K562 (cell line): ENCODE measurements around the gene PMIS2. TPM values are rescaled to one million over a fixed set of nuclear protein-coding genes. Genes with fewer than 3 reads are reported as not detected.

Experiments used
- ARID1B ChIP-seq: fragments of 450-650 bp; IDR thresholded peaks from 2 replicates; pipeline ENCODE4 v1.6.1; 2016; ENCODE audit warnings: antibody characterized with exemption, mild to moderate bottlenecking, inconsistent platforms
- CBX2 ChIP-seq: fragments of 200-600 bp; sonication (generic); IDR thresholded peaks from one replicate; pipeline ENCODE4 v1.6.1; 2012; ENCODE audit warnings: mild to moderate bottlenecking, low read length, inconsistent platforms; ENCODE audit not compliant: insufficient read depth, poor library complexity, severe bottlenecking
- FOXA1 ChIP-seq: fragments of 450-650 bp; IDR thresholded peaks from 2 replicates; pipeline ENCODE4 v1.6.1; 2016; ENCODE audit warnings: mild to moderate bottlenecking, borderline replicate concordance
- GTF2F1 ChIP-seq: IDR thresholded peaks from 2 replicates; pipeline ENCODE4 v1.6.1; 2011; ENCODE audit warnings: low read depth, low read length, improper control_type of control experiment
- KDM1A ChIP-seq, 2 experiments: fragments of 450-650 bp; IDR thresholded peaks; 2 replicates each; pipeline ENCODE4 v1.6.1; 2016; ENCODE audit warnings: mild to moderate bottlenecking in 2 of 2
- PCBP1 ChIP-seq: fragments of 200-400 bp; formaldehyde crosslinking; IDR thresholded peaks from 2 replicates; pipeline ENCODE4 v1.6.1; 2018; ENCODE audit warnings: mild to moderate bottlenecking, low read depth, low read length; ENCODE audit not compliant: poor library complexity, severe bottlenecking
- RBM22 ChIP-seq: fragments of 200-400 bp; formaldehyde crosslinking; IDR thresholded peaks from 2 replicates; pipeline ENCODE4 v1.6.1; 2018; ENCODE audit warnings: low read length, low read depth; ENCODE audit not compliant: poor library complexity, severe bottlenecking
- RBM25 ChIP-seq: fragments of 200-400 bp; formaldehyde crosslinking; IDR thresholded peaks from 2 replicates; pipeline ENCODE4 v1.6.1; 2018; ENCODE audit warnings: low read length, low read depth, moderate library complexity; ENCODE audit not compliant: severe bottlenecking
- TCF7 ChIP-seq: sonication (generic); IDR thresholded peaks from 2 replicates; pipeline ENCODE4 v1.6.1; 2016; ENCODE audit warnings: antibody characterized with exemption, borderline replicate concordance
- TGIF2 ChIP-seq: sonication (generic); formaldehyde crosslinking; IDR thresholded peaks from 2 replicates; pipeline ENCODE4 v1.8.1; 2022; ENCODE audit warnings: mild to moderate bottlenecking, missing genetic modification reagents, moderate library complexity
- ZBED1 ChIP-seq: IDR thresholded peaks from 2 replicates; pipeline ENCODE4 v1.6.1; 2014
- ZFP1 ChIP-seq: fragments of 450-650 bp; formaldehyde crosslinking; IDR thresholded peaks from 2 replicates; pipeline ENCODE4 v1.4.0; 2020; ENCODE audit warnings: mild to moderate bottlenecking, mixed read lengths
- ZNF217 ChIP-seq: sonication (generic); formaldehyde crosslinking; IDR thresholded peaks from 2 replicates; pipeline ENCODE4 v1.8.0; 2022; ENCODE audit warnings: mild to moderate bottlenecking, missing genetic modification reagents
- ZNF224 ChIP-seq: sonication (generic); formaldehyde crosslinking; IDR thresholded peaks from 2 replicates; pipeline ENCODE4 v1.8.0; 2022; ENCODE audit warnings: mild to moderate bottlenecking, missing genetic modification reagents
- ZNF41 ChIP-seq: fragments of 250-450 bp; sonication (Bioruptor Pico); conservative IDR thresholded peaks from 2 replicates; pipeline ENCODE4 v1.4.0; 2020; ENCODE audit warnings: mild to moderate bottlenecking
- polyA plus RNA-seq, 8 experiments: library from polyadenylated mRNA; depleted of rRNA in 4 of 8; stranded (reverse) in 5 of 8; unstranded in 3 of 8; fragments of >200 nt; fragmentation: Nextera tagmentation in 2 of 8; fragmentation: Illumina TruSeq in 1 of 8; extraction: Ambion mirVana in 2 of 8; extraction: Trizol in 1 of 8; gene quantifications; 2 replicates each; pipeline versions ENCODE4 v1.2.1 to v1.2.3, GENCODE V29; 2011 to 2014; ENCODE audit warnings: inconsistent platforms in 1 of 8, missing spikeins in 1 of 8
- total RNA-seq, 7 experiments: library from RNA; depleted of rRNA in 6 of 7; stranded (reverse); fragments of >200 nt in 6 of 7; fragmentation: Illumina TruSeq in 2 of 7; extraction: Trizol in 2 of 7; gene quantifications; 2 replicates each; pipeline versions ENCODE4 v1.2.1 to v1.2.3, GENCODE V29; 2011 to 2021; ENCODE audit warnings: low replicate concordance in 1 of 7
- TF ChIP-seq, protein P1 (sequence below): fragments of 250-450 bp; sonication (Bioruptor Pico); IDR thresholded peaks from 2 replicates; pipeline ENCODE4 v1.4.0; 2020; ENCODE audit warnings: mild to moderate bottlenecking, moderate library complexity
- TF ChIP-seq, protein P2 (sequence below): fragments of 450-650 bp; formaldehyde crosslinking; IDR thresholded peaks from 2 replicates; pipeline ENCODE4 v1.4.0; 2022; ENCODE audit warnings: missing genetic modification characterization
- TF ChIP-seq, protein P3 (sequence below): fragments of 250-450 bp; sonication (Bioruptor Pico); IDR thresholded peaks from 2 replicates; pipeline ENCODE4 v1.8.0; 2021; ENCODE audit warnings: moderate library complexity, mild to moderate bottlenecking, inconsistent platforms
- TF ChIP-seq, protein P4 (sequence below): sonication (generic); formaldehyde crosslinking; IDR thresholded peaks from 2 replicates; pipeline ENCODE4 v1.8.0; 2022; ENCODE audit warnings: mild to moderate bottlenecking, low read depth, missing genetic modification reagents
- TF ChIP-seq, protein P5 (sequence below): fragments of 450-650 bp; IDR thresholded peaks from 2 replicates; pipeline ENCODE4 v1.6.1; 2016; ENCODE audit warnings: low read depth, mild to moderate bottlenecking, moderate library complexity
- TF ChIP-seq, protein P6 (sequence below): fragments of 250-450 bp; sonication (Bioruptor Pico); IDR thresholded peaks from 2 replicates; pipeline ENCODE4 v1.5.0; 2021

PMIS2 gene
- total and polyA plus RNA-seq, 9 of the 15 experiments (the other 6 are each of a cell fraction or from before 2014, with no cell fraction given): not detected

DNA sequence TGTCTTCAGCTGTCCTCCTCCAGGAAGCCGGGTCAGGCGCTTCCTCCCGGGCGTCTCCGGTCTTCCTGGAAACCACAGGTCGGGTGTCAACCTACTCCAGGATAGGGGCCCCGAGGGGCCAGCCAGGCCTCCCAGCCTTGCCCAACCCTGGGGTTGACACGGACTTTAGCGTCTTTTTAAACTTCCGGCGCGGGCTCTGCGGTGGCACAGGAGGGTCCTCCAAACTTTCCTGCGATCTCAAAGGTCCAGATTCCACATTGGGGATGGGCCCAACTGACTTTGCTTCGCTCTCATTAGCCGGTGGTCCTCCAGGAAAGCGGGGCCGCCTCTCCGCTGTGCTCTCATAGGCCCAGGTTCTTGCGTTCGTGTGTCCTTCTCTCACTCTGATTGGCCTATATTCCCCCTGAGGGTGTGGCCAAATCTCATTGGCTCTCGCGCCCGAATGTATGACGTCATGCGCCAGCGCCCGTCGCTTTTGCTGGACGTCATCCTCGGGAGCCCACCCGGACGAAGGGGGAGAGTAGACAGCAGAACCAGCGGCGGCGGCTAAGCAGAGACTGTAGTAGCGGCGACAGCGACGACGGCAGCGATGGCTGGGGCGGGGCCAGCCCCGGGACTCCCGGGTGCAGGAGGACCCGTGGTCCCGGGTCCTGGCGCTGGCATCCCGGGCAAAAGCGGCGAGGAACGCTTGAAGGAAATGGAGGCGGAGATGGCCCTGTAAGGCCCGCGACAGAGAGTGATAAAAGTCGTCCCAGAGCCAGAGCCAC is 42.8 kb downstream of the PMIS2 start, which contains the start of gene RBM42 (continued):
- TF ChIP-seq, protein P1, sequence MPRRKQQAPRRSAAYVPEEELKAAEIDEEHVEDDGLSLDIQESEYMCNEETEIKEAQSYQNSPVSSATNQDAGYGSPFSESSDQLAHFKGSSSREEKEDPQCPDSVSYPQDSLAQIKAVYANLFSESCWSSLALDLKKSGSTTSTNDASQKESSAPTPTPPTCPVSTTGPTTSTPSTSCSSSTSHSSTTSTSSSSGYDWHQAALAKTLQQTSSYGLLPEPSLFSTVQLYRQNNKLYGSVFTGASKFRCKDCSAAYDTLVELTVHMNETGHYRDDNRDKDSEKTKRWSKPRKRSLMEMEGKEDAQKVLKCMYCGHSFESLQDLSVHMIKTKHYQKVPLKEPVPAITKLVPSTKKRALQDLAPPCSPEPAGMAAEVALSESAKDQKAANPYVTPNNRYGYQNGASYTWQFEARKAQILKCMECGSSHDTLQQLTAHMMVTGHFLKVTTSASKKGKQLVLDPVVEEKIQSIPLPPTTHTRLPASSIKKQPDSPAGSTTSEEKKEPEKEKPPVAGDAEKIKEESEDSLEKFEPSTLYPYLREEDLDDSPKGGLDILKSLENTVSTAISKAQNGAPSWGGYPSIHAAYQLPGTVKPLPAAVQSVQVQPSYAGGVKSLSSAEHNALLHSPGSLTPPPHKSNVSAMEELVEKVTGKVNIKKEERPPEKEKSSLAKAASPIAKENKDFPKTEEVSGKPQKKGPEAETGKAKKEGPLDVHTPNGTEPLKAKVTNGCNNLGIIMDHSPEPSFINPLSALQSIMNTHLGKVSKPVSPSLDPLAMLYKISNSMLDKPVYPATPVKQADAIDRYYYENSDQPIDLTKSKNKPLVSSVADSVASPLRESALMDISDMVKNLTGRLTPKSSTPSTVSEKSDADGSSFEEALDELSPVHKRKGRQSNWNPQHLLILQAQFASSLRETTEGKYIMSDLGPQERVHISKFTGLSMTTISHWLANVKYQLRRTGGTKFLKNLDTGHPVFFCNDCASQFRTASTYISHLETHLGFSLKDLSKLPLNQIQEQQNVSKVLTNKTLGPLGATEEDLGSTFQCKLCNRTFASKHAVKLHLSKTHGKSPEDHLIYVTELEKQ: no peak
- TF ChIP-seq, protein P2, sequence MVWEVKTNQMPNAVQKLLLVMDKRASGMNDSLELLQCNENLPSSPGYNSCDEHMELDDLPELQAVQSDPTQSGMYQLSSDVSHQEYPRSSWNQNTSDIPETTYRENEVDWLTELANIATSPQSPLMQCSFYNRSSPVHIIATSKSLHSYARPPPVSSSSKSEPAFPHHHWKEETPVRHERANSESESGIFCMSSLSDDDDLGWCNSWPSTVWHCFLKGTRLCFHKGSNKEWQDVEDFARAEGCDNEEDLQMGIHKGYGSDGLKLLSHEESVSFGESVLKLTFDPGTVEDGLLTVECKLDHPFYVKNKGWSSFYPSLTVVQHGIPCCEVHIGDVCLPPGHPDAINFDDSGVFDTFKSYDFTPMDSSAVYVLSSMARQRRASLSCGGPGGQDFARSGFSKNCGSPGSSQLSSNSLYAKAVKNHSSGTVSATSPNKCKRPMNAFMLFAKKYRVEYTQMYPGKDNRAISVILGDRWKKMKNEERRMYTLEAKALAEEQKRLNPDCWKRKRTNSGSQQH: no peak
- TF ChIP-seq, protein P3, sequence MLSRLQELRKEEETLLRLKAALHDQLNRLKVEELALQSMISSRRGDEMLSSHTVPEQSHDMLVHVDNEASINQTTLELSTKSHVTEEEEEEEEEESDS: no peak
- TF ChIP-seq KDM1A (IDR thresholded peaks at IDR 0.05): no peak
- TF ChIP-seq ZNF224 (CRISPR knock-in tag): no peak
- TF ChIP-seq ARID1B: peak; percentile 60
- peak; percentile 39 for TF ChIP-seq RBM22
- TF ChIP-seq ZFP1 (CRISPR knock-in tag): no peak
- TF ChIP-seq, protein P4, sequence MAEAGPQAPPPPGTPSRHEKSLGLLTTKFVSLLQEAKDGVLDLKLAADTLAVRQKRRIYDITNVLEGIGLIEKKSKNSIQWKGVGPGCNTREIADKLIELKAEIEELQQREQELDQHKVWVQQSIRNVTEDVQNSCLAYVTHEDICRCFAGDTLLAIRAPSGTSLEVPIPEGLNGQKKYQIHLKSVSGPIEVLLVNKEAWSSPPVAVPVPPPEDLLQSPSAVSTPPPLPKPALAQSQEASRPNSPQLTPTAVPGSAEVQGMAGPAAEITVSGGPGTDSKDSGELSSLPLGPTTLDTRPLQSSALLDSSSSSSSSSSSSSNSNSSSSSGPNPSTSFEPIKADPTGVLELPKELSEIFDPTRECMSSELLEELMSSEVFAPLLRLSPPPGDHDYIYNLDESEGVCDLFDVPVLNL (CRISPR knock-in tag): no peak
- TF ChIP-seq PCBP1: no peak
- TF ChIP-seq RBM25: peak; percentile 86
- TF ChIP-seq ZBED1: 0 out of 2 replicates have a peak, but pooled peaks have one; percentile 19
- no peak for TF ChIP-seq ZNF41 (CRISPR knock-in tag)
- no peak for TF ChIP-seq FOXA1
- TF ChIP-seq TGIF2: no peak
- TF ChIP-seq, protein P5, sequence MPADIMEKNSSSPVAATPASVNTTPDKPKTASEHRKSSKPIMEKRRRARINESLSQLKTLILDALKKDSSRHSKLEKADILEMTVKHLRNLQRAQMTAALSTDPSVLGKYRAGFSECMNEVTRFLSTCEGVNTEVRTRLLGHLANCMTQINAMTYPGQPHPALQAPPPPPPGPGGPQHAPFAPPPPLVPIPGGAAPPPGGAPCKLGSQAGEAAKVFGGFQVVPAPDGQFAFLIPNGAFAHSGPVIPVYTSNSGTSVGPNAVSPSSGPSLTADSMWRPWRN: no peak
- TF ChIP-seq, protein P6, sequence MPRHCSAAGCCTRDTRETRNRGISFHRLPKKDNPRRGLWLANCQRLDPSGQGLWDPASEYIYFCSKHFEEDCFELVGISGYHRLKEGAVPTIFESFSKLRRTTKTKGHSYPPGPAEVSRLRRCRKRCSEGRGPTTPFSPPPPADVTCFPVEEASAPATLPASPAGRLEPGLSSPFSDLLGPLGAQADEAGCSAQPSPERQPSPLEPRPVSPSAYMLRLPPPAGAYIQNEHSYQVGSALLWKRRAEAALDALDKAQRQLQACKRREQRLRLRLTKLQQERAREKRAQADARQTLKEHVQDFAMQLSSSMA (CRISPR knock-in tag): no peak
- no peak for TF ChIP-seq CBX2
- no peak for TF ChIP-seq GTF2F1
- TF ChIP-seq TCF7: 0 out of 2 replicates have a peak, but pooled peaks have one; percentile 71
- TF ChIP-seq ZNF217 (CRISPR knock-in tag): no peak
